Endothelial cell of umbilical vein (primary cell): ENCODE measurements around the gene YWHAE. TPM values are rescaled to one million over a fixed set of nuclear protein-coding genes. Genes with fewer than 3 reads are reported as not detected.

Source experiments
- BruUV-seq: library from RNA; stranded (reverse); fragments of 400-500 nt; replicated peaks from 2 replicates; lab custom pipeline; 2021; lab: Mats Ljungman, UMichigan
- CTCF ChIA-PET: fragments of 300-600, 350-600 bp; sonication (Branson Sonifier 250); formaldehyde crosslinking; loops from one replicate; lab custom pipeline; 2021; ENCODE audit warnings: antibody characterized with exemption, inconsistent platforms; lab: Charles Lee
- POLR2A ChIA-PET: fragments of 300-600, 350-600 bp; sonication (Branson Sonifier 250); formaldehyde crosslinking; loops from one replicate; lab custom pipeline; 2021; ENCODE audit warnings: antibody characterized with exemption, inconsistent platforms; lab: Charles Lee
- DNase-seq: peaks from one replicate; pipeline ENCODE4 v3.0.0-alpha.2; 2011; ENCODE audit warnings: low read depth, low spot score
- FAIRE-seq: peaks from 2 replicates; lab custom pipeline; 2011; peaks lifted over from hg19 to GRCh38; lab: Jason Lieb, UNC
- H2AFZ ChIP-seq: 2 replicates; pipeline ENCODE4 v1.6.0; 2012; ENCODE audit warnings: low read depth, low read length, control low read depth, inconsistent platforms
- H3K27ac ChIP-seq: 2 replicates; pipeline ENCODE4 v1.5.1; 2011; ENCODE audit warnings: low read depth, mild to moderate bottlenecking, control low read depth, low read length, moderate library complexity; ENCODE audit not compliant: insufficient read depth
- H3K27me3 ChIP-seq, 2 experiments: 2 replicates each; pipeline versions ENCODE4 v1.6.0 to v1.6.1; 2011; ENCODE audit warnings: low read length in 2 of 2, mixed read lengths in 1 of 2; ENCODE audit not compliant: control insufficient read depth in 2 of 2, insufficient read depth in 2 of 2
- H3K36me3 ChIP-seq, 2 experiments: 2 replicates in 1 of 2; 3 replicates in 1 of 2; pipeline ENCODE4 v1.5.1; 2011; ENCODE audit warnings: low read length in 2 of 2, mild to moderate bottlenecking in 1 of 2, moderate library complexity in 1 of 2; ENCODE audit not compliant: control insufficient read depth in 2 of 2, insufficient read depth in 2 of 2; ENCODE audit errors: extremely low read depth in 1 of 2
- H3K4me1 ChIP-seq: 3 replicates; pipeline ENCODE4 v1.5.1; 2011; ENCODE audit warnings: mild to moderate bottlenecking, low read length; ENCODE audit not compliant: control insufficient read depth, insufficient read depth; ENCODE audit errors: extremely low read depth
- H3K4me2 ChIP-seq: 2 replicates; pipeline ENCODE4 v1.6.1; 2011; ENCODE audit warnings: low read length, control low read depth, mixed read lengths; ENCODE audit not compliant: insufficient read depth
- H3K4me3 ChIP-seq, 3 experiments: fragments of 200-600 bp in 1 of 3; sonication (generic), shearing (Covaris generic) in 1 of 3; replicated peaks in 1 of 3; 2 replicates each; pipeline ENCODE4 v1.5.1; 2011 to 2016; ENCODE audit warnings: control low read depth in 3 of 3, low read length in 3 of 3, mild to moderate bottlenecking in 2 of 3, inconsistent platforms in 1 of 3, low read depth in 1 of 3, moderate library complexity in 1 of 3; ENCODE audit not compliant: insufficient read depth in 1 of 3
- H3K79me2 ChIP-seq: 2 replicates; pipeline ENCODE4 v1.6.0; 2012; ENCODE audit warnings: low read length, inconsistent platforms; ENCODE audit not compliant: control insufficient read depth, insufficient read depth
- H3K9ac ChIP-seq: replicated peaks from 2 replicates; pipeline ENCODE3; 2011; ENCODE audit warnings: low read length, control low read depth; ENCODE audit not compliant: insufficient read depth; ENCODE audit errors: extremely low read depth
- H3K9me1 ChIP-seq: replicated peaks from 3 replicates; pipeline ENCODE4 v1.6.0; 2011; ENCODE audit warnings: mild to moderate bottlenecking, low read length; ENCODE audit not compliant: control insufficient read depth, insufficient read depth; ENCODE audit errors: extremely low read depth
- H3K9me3 ChIP-seq: replicated peaks from 2 replicates; pipeline ENCODE4 v1.5.1; 2012; ENCODE audit warnings: low read length, inconsistent platforms; ENCODE audit not compliant: control insufficient read depth, insufficient read depth
- H4K20me1 ChIP-seq: replicated peaks from 2 replicates; pipeline ENCODE3; 2011; ENCODE audit warnings: mild to moderate bottlenecking, low read length; ENCODE audit not compliant: control insufficient read depth, insufficient read depth; ENCODE audit errors: extremely low read depth
- CTCF ChIP-seq, 2 donors: IDR thresholded peaks; 1 replicate in 1 of 2; 2 replicates in 1 of 2; pipeline ENCODE4 v1.5.1; 2011; ENCODE audit warnings: low read length in 2 of 2, mild to moderate bottlenecking in 2 of 2, moderate library complexity in 2 of 2, control low read depth in 1 of 2, inconsistent platforms in 1 of 2, low read depth in 1 of 2; ENCODE audit not compliant: insufficient read depth in 1 of 2; ENCODE audit errors: extremely low read depth in 1 of 2
- EZH2 ChIP-seq: IDR thresholded peaks from 2 replicates; pipeline ENCODE4 v1.6.1; 2012; ENCODE audit warnings: borderline replicate concordance, low read depth, mild to moderate bottlenecking, moderate library complexity, low read length, inconsistent platforms; ENCODE audit not compliant: severe bottlenecking
- FOS ChIP-seq: IDR thresholded peaks from 2 replicates; pipeline ENCODE4 v1.6.1; 2011; ENCODE audit warnings: mild to moderate bottlenecking, low read length, moderate library complexity, borderline replicate concordance; ENCODE audit not compliant: insufficient read depth
- GATA2 ChIP-seq: IDR thresholded peaks from 2 replicates; pipeline ENCODE4 v1.7.0; 2011; ENCODE audit warnings: low read depth, mild to moderate bottlenecking, moderate library complexity, mixed read lengths, low read length; ENCODE audit not compliant: insufficient read length, insufficient read depth
- JUN ChIP-seq: IDR thresholded peaks from 2 replicates; pipeline ENCODE4 v1.6.1; 2011; ENCODE audit warnings: borderline replicate concordance, low read depth; ENCODE audit not compliant: insufficient read length, insufficient read depth
- MYC ChIP-seq: IDR thresholded peaks from one replicate; pipeline ENCODE4 v1.6.1; 2011; ENCODE audit warnings: mild to moderate bottlenecking, low read depth, low read length
- POLR2A ChIP-seq: IDR thresholded peaks from 2 replicates; pipeline ENCODE4 v1.6.1; 2012; ENCODE audit warnings: low read depth, mild to moderate bottlenecking, control low read depth, low read length
- POLR2AphosphoS5 ChIP-seq: IDR thresholded peaks from 2 replicates; pipeline ENCODE4 v1.6.1; 2012; ENCODE audit warnings: low read depth, mild to moderate bottlenecking, control low read depth, low read length, moderate library complexity; ENCODE audit not compliant: insufficient read depth
- dilution Hi-C: fragments of 300-500 bp; cut with MboI; formaldehyde crosslinking; loops from one replicate; pipeline ENCODE4 v1.15.0; 2019; ENCODE audit warnings: low sequenced_read_pairs; ENCODE audit not compliant: extremely low pct_ligation_motif_present
- intact Hi-C: fragments of 100-400 bp; cut with micrococcal nuclease; formaldehyde crosslinking; loops from one replicate; pipeline ENCODE4 v1.10.0; 2022
- polyA plus RNA-seq, 4 experiments: library from polyadenylated mRNA; depleted of rRNA in 3 of 4; stranded (reverse) in 3 of 4; unstranded in 1 of 4; fragments of >200 nt; gene quantifications; 2 replicates each; pipeline versions ENCODE4 v1.2.1 to v1.2.3, GENCODE V29; 2011 to 2012; ENCODE audit warnings: missing spikeins in 1 of 4
- total RNA-seq: library from RNA; stranded (reverse); gene quantifications from 2 replicates; pipeline ENCODE4 v1.2.3, GENCODE V29; 2021
- TF ChIP-seq, protein P1 (sequence below): IDR thresholded peaks from 2 replicates; pipeline ENCODE4 v1.6.1; 2011; ENCODE audit not compliant: insufficient read depth, insufficient read length

Gene YWHAE
- total and polyA plus RNA-seq, 2 donors (not counting 3 experiments of a cell fraction or from before 2014, with no cell fraction given) = 396 to 819 TPM

DNA sequence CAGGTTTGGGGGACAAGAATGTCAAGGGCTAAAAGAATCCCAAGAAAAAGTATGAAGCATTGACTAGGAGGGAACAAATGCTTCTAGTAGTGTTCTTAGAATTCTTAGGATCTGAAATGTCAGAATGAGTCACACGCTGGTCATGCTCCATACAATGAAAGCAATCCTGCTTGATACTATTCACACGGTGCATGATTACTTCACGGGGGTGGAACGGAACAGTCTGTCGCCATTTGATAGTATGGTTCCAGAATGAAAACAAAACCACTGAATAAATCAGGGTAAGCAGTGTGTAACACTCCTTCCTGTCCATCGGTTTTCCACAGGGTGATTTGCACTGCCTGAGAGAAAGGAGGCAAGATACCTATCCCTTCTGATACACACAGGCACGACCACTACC is 22.9 kb upstream of the YWHAE start:
- Histone ChIP-seq H4K20me1 (peaks cover 4% of the 10 kb centered on the region), H3K79me2 (peaks cover 48% of the 10 kb centered on the region), H3K4me3 (peak overlapping the region in 1 of 3 experiments; percentile 3), H3K27me3 (no peaks in the 10 kb centered on the region), H3K27ac (peak overlapping the region; percentile 90), H3K4me2 (peak overlapping the region; percentile 54), H3K9me3 (no peaks in the 10 kb centered on the region), H3K4me1 (peaks cover 25% of the 10 kb centered on the region), H3K9ac (peak overlapping the region; percentile 44), H3K9me1 (no peaks in the 10 kb centered on the region), H2AFZ (no peak overlapping the region), H3K36me3 (peaks cover 5 to 15% of the 10 kb centered on the region in 2 experiments)
- ChIA-PET CTCF (interaction anchor here (0.7 to 2.0 kb wide), 6 partner anchors 10 to 192 kb away, joined by 3 to 21 read pairs (median 5); no protein-coding TSS in a partner anchor), POLR2A (interaction anchor here (0.6 to 1.1 kb wide), 2 partner anchors 30 to 32 kb away, joined by 3 to 4 read pairs; partner anchors contain the start of gene CRK)
- peak; percentile 98 for DNase-seq
- TF ChIP-seq GATA2 = peak; percentile 86
- TF ChIP-seq FOS = peak; percentile 97
- TF ChIP-seq, protein P1, sequence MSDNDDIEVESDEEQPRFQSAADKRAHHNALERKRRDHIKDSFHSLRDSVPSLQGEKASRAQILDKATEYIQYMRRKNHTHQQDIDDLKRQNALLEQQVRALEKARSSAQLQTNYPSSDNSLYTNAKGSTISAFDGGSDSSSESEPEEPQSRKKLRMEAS = no peak
- TF ChIP-seq JUN = peak; percentile 97
- TF ChIP-seq EZH2 = no peak
- peak; percentile 84 for TF ChIP-seq POLR2AphosphoS5
- no peak for TF ChIP-seq CTCF (IDR thresholded peaks at IDR 0.05; ENCODE audit: extremely low read depth in 1 of 2, insufficient read depth in 1 of 2, low read depth in 1 of 2, low read length in 2 of 2)
- TF ChIP-seq MYC = no peak
- no peak for TF ChIP-seq POLR2A
- FAIRE-seq = peak; percentile 97
- dilution Hi-C loops = no loop called here
- no TSS peak for BruUV-seq
- intact Hi-C loops = loop anchor here (1.0 to 2.0 kb wide), 3 partner anchors 10 to 24 kb away; partner anchors contain the start of gene YWHAE
